GM10266 (cell line): Measurements from ENCODE around the gene CSMD2.

ENCODE experiments used
- DNase-seq: peaks from one replicate; pipeline ENCODE4 v3.0.0; 2012; ENCODE audit errors: extremely low spot score
- TF ChIP-seq, protein P1 (sequence below): IDR thresholded peaks from 2 replicates; pipeline ENCODE4 v1.5.1; 2012; ENCODE audit warnings: mild to moderate bottlenecking, low read depth; ENCODE audit not compliant: control insufficient read depth, insufficient read depth; ENCODE audit errors: missing control alignments

CSMD2 gene

DNA sequence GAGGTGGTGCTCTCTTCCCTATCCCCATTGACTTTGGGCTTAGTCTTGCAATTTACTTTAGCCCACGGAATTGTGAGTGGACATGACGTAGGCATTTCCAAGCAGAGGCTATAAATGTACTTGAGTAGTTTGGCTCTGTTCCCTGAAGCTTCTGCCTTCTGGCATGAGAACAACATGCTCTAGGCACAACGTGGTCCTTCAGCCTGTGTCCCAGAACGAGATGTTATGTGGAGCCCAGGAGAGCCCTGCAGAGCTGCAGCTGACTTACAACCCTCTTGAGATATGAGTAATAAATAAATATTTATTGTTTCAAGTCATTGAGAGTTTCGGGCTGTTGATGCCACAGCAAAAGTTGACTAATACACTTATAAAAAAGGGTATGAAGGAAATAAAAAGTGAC, 406.3 kb downstream of the CSMD2 start:
- DNase-seq, result no peak
- TF ChIP-seq, protein P1, sequence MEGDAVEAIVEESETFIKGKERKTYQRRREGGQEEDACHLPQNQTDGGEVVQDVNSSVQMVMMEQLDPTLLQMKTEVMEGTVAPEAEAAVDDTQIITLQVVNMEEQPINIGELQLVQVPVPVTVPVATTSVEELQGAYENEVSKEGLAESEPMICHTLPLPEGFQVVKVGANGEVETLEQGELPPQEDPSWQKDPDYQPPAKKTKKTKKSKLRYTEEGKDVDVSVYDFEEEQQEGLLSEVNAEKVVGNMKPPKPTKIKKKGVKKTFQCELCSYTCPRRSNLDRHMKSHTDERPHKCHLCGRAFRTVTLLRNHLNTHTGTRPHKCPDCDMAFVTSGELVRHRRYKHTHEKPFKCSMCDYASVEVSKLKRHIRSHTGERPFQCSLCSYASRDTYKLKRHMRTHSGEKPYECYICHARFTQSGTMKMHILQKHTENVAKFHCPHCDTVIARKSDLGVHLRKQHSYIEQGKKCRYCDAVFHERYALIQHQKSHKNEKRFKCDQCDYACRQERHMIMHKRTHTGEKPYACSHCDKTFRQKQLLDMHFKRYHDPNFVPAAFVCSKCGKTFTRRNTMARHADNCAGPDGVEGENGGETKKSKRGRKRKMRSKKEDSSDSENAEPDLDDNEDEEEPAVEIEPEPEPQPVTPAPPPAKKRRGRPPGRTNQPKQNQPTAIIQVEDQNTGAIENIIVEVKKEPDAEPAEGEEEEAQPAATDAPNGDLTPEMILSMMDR, result no peak

DNA sequence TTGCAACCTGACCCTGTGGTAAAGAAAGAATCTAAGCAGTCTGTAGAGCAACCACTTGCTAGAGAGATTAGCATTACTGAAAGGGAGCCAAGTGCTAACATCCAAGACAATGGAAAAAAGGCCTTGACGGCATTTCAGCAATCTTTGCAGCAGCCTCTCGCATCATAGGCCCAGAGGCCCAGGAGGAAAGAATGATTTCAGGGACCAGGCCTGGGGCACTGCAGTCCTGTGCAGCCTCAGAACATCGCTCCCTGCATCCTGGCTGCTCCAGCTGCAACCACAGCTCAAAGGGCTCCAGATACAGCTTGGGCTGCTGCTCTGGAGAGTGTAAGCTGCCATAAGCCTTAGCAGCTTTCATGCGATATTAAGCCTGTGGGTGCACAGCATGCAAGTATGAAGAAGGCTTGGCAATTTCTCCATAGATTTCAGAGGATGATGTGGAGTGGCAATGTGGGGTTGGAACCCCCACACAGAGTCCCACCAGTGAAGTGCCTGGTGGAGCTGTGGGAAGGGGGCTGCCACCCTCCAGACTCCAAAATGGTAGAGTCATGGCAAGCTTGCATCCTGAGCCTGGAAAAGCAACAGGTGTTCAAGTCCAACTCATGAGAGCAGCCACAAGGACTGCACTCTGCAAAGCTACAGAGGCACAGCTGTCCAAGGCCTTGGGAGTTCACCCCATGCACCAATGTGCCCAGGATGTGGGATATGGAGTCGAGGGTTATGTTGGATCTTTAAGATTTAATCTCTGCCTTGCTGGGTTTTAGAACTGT, 411.8 kb downstream of the CSMD2 start:
- TF ChIP-seq, protein P1, result no peak

GRCh38 chr1:33745942-33746341, 419.1 kb downstream of the CSMD2 start:
- TF ChIP-seq, protein P1, result no peak

More for the DNA sequence above, 411.8 kb downstream of the CSMD2 start:
- DNase-seq, result no peak

GRCh38 chr1:33743221-33743998, 421.6 kb downstream of the CSMD2 start:
- TF ChIP-seq, protein P1, result no peak
- DNase-seq, result no peak

More at GRCh38 chr1:33745942-33746341, 419.1 kb downstream of the CSMD2 start:
- no peak for DNase-seq

DNA sequence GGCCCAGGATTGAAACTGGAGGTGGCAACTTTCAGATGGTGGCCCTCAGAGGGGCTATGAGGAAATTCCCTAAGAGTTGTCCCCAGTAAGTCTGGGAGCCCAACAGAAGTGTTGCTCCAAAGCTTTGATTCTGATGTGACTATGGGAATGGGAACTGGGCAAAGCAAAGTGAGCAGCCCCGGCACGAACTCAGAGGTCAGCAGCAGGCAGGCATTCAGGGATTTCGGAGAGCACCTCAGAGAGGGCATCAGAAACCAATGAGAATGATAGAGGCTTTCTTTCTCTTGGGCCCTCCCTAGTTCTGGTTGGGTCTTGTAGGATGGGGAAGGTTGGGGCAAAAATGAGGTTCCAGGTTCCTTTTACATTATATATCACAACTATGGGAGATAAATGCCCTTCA, 422.4 kb downstream of the CSMD2 start:
- TF ChIP-seq, protein P1, result no peak
- DNase-seq, result no peak

DNA sequence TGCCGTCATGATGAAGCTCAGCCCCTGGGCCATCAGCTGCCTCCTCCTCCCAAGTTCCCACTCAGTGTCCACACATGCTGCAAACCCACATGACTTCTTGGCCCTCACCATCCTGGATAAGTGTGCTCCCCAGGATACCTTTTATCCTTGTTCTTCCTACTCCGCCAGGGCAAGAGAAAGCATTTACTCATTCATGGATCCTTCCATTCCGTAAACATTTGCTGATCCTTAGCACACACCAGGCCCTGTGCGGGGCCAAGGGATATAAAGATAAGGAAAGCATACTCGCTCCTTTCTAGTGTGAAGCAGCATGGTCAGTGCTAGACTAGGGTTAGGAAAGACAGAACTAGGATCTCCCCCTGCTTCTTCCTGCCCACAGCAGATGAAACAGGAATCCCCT, 423.3 kb downstream of the CSMD2 start:
- no peak for DNase-seq
- TF ChIP-seq, protein P1, result no peak

GRCh38 chr1:33740040-33740744, 424.8 kb downstream of the CSMD2 start:
- TF ChIP-seq, protein P1, result no peak
- DNase-seq, result no peak
